Measurements from ENCODE around the gene FOXJ2.
"Not testable (repeated sequence)": the region's sequence is repeated elsewhere in the genome, so short reads cannot be mapped to it uniquely, and the experiment has no call there.

The FOXJ2 gene

DNA sequence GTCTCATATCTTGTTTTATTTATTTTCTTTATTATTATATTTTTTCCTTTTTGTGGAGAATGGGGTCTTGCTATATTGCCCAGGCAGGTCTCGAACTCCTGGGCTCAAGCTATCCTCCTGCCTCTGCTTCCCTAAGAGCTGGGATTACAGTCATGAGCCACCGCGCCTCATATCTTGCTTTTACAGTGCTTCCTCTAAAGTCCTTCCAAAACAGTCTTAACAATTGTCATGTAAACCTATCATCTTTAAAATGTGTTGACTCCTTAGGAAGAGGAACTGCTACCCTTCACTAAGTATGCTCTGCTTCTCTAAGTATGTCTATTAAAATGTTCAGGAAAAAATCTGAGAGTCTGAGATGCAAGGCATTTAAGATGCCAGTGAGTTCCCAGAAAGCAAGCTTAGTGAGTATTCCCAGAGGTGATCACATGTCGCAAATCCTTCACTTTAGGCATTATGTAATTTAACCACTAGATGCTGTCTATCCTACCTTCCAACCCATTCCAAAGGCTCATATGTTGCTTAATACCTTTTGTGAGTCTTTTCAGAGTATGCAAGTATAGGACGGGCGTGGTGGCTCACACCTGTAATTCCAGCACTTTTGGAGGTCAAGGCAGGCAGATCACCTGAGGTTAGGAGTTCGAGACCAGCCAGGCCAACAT lies 19.7 kb upstream of the FOXJ2 start:
- Histone ChIP-seq H3K36me3 (no peaks in the 10 kb centered on the region), H3K27me3 (peaks cover 25% of the 10 kb centered on the region), H3K4me3 (ENCODE audit: low read depth in 1 of 2, low read length in 1 of 2) (no peak overlapping the region), H3K27ac (no peak overlapping the region), H3K9me3 (no peaks in the 10 kb centered on the region), H3K4me1 (ENCODE audit: control insufficient read depth in 1 of 2, insufficient read depth in 1 of 2, low read depth in 1 of 2, low read length in 1 of 2) (no peaks in the 10 kb centered on the region)
- TF ChIP-seq, protein P1, sequence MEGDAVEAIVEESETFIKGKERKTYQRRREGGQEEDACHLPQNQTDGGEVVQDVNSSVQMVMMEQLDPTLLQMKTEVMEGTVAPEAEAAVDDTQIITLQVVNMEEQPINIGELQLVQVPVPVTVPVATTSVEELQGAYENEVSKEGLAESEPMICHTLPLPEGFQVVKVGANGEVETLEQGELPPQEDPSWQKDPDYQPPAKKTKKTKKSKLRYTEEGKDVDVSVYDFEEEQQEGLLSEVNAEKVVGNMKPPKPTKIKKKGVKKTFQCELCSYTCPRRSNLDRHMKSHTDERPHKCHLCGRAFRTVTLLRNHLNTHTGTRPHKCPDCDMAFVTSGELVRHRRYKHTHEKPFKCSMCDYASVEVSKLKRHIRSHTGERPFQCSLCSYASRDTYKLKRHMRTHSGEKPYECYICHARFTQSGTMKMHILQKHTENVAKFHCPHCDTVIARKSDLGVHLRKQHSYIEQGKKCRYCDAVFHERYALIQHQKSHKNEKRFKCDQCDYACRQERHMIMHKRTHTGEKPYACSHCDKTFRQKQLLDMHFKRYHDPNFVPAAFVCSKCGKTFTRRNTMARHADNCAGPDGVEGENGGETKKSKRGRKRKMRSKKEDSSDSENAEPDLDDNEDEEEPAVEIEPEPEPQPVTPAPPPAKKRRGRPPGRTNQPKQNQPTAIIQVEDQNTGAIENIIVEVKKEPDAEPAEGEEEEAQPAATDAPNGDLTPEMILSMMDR (IDR thresholded peaks at IDR 0.05), result no peak

DNA sequence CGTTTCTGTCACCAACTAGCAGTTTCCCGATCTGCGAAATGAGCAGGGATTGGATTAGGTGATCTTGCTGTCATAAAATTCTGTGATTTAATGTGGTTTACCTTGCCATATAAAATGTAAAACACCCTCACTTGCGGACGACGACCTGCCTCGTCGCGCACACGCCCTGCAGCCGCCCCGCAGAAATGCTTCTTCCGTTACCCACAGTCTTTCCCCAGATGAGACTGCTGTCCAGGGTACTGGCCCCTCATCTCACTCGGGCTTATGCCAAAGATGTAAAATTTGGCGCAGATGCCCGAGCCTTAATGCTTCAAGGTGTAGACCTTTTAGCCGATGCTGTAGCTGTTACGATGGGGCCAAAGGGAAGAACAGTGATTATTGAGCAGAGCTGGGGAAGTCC lies 17.7 kb upstream of the FOXJ2 start:
- Histone ChIP-seq H3K4me1 (ENCODE audit: control insufficient read depth in 1 of 2, insufficient read depth in 1 of 2, low read depth in 1 of 2, low read length in 1 of 2) (peaks cover 4 to 10% of the 10 kb centered on the region in 2 experiments), H3K27me3 (peaks cover 45% of the 10 kb centered on the region), H3K4me3 (ENCODE audit: low read depth in 1 of 2, low read length in 1 of 2) (no peak overlapping the region), H3K36me3 (no peaks in the 10 kb centered on the region), H3K9me3 (no peaks in the 10 kb centered on the region), H3K27ac (no peak overlapping the region)
- TF ChIP-seq, protein P1 (IDR thresholded peaks at IDR 0.05), result no peak

DNA sequence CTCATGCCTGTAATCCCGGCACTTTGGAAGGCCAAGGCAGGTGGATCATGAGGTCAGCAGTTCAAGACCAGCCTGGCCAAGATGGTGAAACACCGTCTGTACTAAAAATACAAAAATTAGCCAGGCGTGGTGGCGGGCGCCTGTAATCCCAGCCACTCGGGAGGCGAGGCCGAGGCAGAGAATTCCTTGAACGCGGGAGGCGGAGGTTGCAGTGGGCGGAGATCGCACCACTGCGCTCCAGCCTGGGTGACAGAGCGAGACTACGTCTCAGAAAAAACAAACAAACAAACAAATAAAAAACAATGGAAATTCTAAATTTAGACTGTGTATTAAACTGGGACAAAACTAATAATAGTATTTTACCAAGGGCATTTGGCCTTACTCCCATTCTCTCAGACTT lies 14.3 kb upstream of the FOXJ2 start:
- H3K27me3 ChIP-seq, result peaks cover 61% of the 10 kb centered on the region

DNA sequence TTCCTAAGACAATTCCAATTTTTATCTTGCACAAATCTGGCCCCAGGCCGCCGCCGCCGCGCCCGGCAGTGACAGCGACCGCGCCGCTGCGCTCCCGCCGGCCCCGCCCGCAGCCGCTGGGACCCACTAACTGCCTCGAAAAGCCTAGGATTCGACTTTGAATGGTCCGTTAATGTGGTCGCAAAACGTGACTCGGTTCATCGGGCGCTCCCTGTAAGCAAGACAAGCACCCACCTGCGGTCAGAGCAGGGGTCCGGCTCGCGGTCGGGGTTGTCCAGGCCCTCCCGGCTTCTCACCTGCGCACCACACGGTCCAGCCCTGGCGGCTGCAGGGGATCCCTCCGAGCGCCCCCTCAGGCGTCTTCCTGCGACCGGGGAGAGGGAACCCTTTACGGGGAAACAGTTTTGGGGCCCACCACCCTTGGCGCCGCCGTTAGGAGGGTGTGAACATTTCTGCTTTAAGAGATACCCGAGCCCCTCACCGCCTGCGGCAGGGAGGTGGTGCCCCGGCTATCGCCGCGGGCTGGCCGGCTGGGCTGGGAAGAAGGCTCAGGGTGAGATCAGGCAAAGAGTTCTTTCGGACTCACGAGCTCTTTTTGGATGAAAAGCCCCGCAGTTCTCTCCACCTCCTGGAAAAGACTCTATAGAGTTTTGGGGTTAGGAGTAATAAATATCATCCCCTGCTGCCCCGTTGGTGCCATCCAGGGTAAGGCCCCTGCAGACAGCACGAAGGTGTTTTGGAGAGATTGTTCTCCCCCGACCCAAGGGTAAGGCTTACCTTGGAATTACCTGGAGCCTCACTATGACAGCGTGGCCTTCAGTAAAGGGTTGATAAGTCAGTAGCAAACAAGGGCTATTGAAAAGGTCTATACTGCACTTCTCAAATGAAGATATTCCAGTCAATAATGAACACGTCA lies 13.6 kb upstream of the FOXJ2 start:
- Histone ChIP-seq H3K27ac (no peak overlapping the region), H3K27me3 (peaks cover 61% of the 10 kb centered on the region), H3K9me3 (no peaks in the 10 kb centered on the region), H3K36me3 (no peaks in the 10 kb centered on the region), H3K4me1 (ENCODE audit: control insufficient read depth in 1 of 2, insufficient read depth in 1 of 2, low read depth in 1 of 2, low read length in 1 of 2) (peaks cover 4 to 10% of the 10 kb centered on the region in 2 experiments), H3K4me3 (ENCODE audit: low read depth in 1 of 2, low read length in 1 of 2) (peak overlapping the region in 1 of 2 experiments; percentile 20)
- TF ChIP-seq, protein P1 (IDR thresholded peaks at IDR 0.05), result no peak

More for the DNA sequence above, 14.3 kb upstream of the FOXJ2 start:
- not testable (repeated sequence) for H3K9me3 ChIP-seq; H3K4me3 ChIP-seq (ENCODE audit: low read depth in 1 of 2, low read length in 1 of 2); H3K36me3 ChIP-seq; H3K27ac ChIP-seq
- peaks cover 4 to 10% of the 10 kb centered on the region in 2 experiments for H3K4me1 ChIP-seq (ENCODE audit: control insufficient read depth in 1 of 2, insufficient read depth in 1 of 2, low read depth in 1 of 2, low read length in 1 of 2)

DNA sequence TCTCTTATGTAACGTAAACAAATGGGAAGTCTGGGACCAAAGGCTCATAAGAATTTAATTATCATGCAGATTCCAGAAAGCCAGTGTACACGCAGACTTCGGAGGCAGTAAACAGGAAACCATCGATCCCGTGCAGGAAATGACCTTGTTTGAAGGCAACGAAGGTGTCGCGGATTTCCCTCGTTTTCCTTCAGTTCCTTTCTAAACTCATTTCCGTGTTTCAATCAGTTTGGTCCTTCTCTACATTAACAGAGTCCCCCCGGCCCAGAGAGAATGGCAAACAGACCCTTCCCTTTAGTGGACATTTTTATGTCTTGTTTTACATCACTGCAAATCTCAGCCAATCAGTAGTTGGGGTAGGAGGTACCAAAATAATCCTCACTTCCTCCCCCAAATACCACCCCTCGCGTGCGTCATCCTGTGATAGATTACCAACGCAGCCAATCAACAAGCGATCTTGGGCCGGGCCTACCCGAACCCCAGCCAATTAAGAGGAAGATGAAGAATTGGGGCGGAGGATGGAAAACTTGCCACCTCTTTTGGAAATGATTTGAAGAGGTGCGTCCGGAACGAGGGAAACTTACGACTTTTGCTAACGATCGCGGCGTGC lies 6.1 kb upstream of the FOXJ2 start:
- Histone ChIP-seq H3K4me3 (ENCODE audit: low read depth in 1 of 2, low read length in 1 of 2) (peak overlapping the region; percentile 70 to 98), H3K9me3 (no peaks in the 10 kb centered on the region), H3K36me3 (no peaks in the 10 kb centered on the region), H3K4me1 (ENCODE audit: control insufficient read depth in 1 of 2, insufficient read depth in 1 of 2, low read depth in 1 of 2, low read length in 1 of 2) (peaks cover 4 to 10% of the 10 kb centered on the region in 2 experiments), H3K27ac (peak overlapping the region; percentile 97), H3K27me3 (peaks cover under 1% of the 10 kb centered on the region)
- TF ChIP-seq, protein P1 (IDR thresholded peaks at IDR 0.05), result no peak
